ENCODE measurements around the gene TRAF3. TPM values are rescaled to one million over a fixed set of nuclear protein-coding genes. Genes with fewer than 3 reads are reported as not detected.
A peak's percentile ranks its signal among the peaks of the same experiment; 100 is the strongest.

The TRAF3 gene
- total and polyA plus RNA-seq, 10 donors, result 11.1 to 61.5 (median 39.1) TPM

- H3K27me3 ChIP-seq (replicated peaks in 1 of 7), result no peaks in the 10 kb centered on the region
Observed at GRCh38 chr14:102848830-102849525, 71.7 kb downstream of the TRAF3 start.

GRCh38 chr14:102849526-102850379, 72.5 kb downstream of the TRAF3 start:
- TF ChIP-seq POLR2A (IDR thresholded peaks at IDR 0.05) (no peak), POLR2AphosphoS5 (IDR thresholded peaks at IDR 0.05) (no peak), CTCF (IDR thresholded peaks at IDR 0.05 in 8 of 11, conservative IDR thresholded peaks at IDR 0.05 in 3 of 11) (no peak)
- Histone ChIP-seq H3K27me3 (replicated peaks in 1 of 7) (no peaks in the 10 kb centered on the region), H3K9me3 (no peaks in the 10 kb centered on the region), H3K36me3 (peaks cover 0 to 16% (median 0%) of the 10 kb centered on the region in 6 donors), H3K4me1 (peaks cover 7 to 35% (median 17%) of the 10 kb centered on the region in 6 donors), H3K27ac (peak overlapping the region in 7 of 8 donors; percentile 8 to 59 (median 49)), H3K4me3 (no peak overlapping the region)
- 32 to 43% (median 34%) methylated on average over 6 of the region's 6 CpGs for WGBS, 5 donors
- DNase-seq, result no peak
- intact Hi-C loops (cut with DNase I; ENCODE audit: low total_unique reads), result no loop called here

More at GRCh38 chr14:102848830-102849525, 71.7 kb downstream of the TRAF3 start:
- peak overlapping the region in 7 of 8 donors; percentile 8 to 59 (median 49) for H3K27ac ChIP-seq
- peaks cover 7 to 29% (median 16%) of the 10 kb centered on the region in 6 donors for H3K4me1 ChIP-seq
- intact Hi-C loops (cut with DNase I; ENCODE audit: low total_unique reads), result no loop called here
- WGBS, 5 donors, result 57 to 69% (median 63%) methylated on average over 12 of the region's 12 CpGs
- TF ChIP-seq POLR2AphosphoS5 (IDR thresholded peaks at IDR 0.05) (peak in 2 of 3 donors; percentile 58 to 60), CTCF (IDR thresholded peaks at IDR 0.05 in 8 of 11, conservative IDR thresholded peaks at IDR 0.05 in 3 of 11) (no peak)
- H3K4me3 ChIP-seq, result no peak overlapping the region
- DNase-seq, result peak; percentile 79
- H3K36me3 ChIP-seq, result peaks cover 0 to 16% (median 0%) of the 10 kb centered on the region in 6 donors
- no peaks in the 10 kb centered on the region for H3K9me3 ChIP-seq

- H3K9me3 ChIP-seq, result no peaks in the 10 kb centered on the region
- no peaks in the 10 kb centered on the region for H3K27me3 ChIP-seq (replicated peaks in 1 of 7)
- TF ChIP-seq POLR2A (IDR thresholded peaks at IDR 0.05) (no peak), POLR2AphosphoS5 (IDR thresholded peaks at IDR 0.05) (no peak), CTCF (IDR thresholded peaks at IDR 0.05 in 8 of 11, conservative IDR thresholded peaks at IDR 0.05 in 3 of 11) (no peak)
- intact Hi-C loops (cut with DNase I; ENCODE audit: low total_unique reads), result no loop called here
- WGBS, 5 donors, result 53 to 78% (median 74%) methylated on average over 7 of the region's 7 CpGs
- peaks cover 0 to 28% (median 0%) of the 10 kb centered on the region in 6 donors for H3K36me3 ChIP-seq
- H3K27ac ChIP-seq, result no peak overlapping the region
- DNase-seq, result no peak
- no peak overlapping the region for H3K4me3 ChIP-seq
- H3K4me1 ChIP-seq, result peaks cover 7 to 33% (median 15%) of the 10 kb centered on the region in 6 donors
Observed at GRCh38 chr14:102853648-102854047, 76.4 kb downstream of the TRAF3 start.

Measured in spleen (tissue), 11 donors.